Stomach (tissue), 4 donors: Measurements from ENCODE around the gene MAGI2.

Experiments used
- POLR2A ChIP-seq, 4 donors: fragments of 450-650 bp; IDR thresholded peaks; one replicate each; pipeline ENCODE4 v1.6.1; 2016; ENCODE audit warnings: antibody characterized with exemption in 4 of 4, control low read depth in 2 of 4, mild to moderate bottlenecking in 1 of 4, moderate library complexity in 1 of 4
- TF ChIP-seq, protein P1 (sequence below), 7 experiments: fragments of 450-650 bp in 4 of 7; fragments of 200-600 bp in 3 of 7; sonication (generic) in 3 of 7; IDR thresholded peaks; one replicate each; pipeline ENCODE4 v1.5.1; 2016 to 2019; ENCODE audit warnings: antibody characterized with exemption in 7 of 7, control low read depth in 2 of 7, mild to moderate bottlenecking in 1 of 7

DNA sequence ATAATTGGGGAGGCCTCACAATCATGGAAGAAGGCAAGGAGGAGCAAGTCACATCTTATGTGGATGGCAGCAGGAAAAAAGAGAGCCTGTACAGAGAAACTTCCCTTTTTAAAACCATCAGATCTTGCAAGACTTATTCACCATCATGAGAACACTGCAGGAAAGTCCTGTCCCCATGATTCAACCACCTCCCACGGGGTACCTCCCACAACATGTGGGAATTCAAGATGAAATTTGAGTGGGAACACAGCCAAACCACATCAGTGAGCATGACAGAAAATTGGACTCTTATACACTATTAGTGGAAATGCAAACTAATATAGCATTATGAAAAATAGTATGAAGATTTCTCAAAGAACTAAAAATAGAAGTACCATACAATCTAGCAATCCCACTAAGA lies 271.2 kb downstream of the MAGI2 start:
- no peak for TF ChIP-seq POLR2A (IDR thresholded peaks at IDR 0.05)
- TF ChIP-seq, protein P1, sequence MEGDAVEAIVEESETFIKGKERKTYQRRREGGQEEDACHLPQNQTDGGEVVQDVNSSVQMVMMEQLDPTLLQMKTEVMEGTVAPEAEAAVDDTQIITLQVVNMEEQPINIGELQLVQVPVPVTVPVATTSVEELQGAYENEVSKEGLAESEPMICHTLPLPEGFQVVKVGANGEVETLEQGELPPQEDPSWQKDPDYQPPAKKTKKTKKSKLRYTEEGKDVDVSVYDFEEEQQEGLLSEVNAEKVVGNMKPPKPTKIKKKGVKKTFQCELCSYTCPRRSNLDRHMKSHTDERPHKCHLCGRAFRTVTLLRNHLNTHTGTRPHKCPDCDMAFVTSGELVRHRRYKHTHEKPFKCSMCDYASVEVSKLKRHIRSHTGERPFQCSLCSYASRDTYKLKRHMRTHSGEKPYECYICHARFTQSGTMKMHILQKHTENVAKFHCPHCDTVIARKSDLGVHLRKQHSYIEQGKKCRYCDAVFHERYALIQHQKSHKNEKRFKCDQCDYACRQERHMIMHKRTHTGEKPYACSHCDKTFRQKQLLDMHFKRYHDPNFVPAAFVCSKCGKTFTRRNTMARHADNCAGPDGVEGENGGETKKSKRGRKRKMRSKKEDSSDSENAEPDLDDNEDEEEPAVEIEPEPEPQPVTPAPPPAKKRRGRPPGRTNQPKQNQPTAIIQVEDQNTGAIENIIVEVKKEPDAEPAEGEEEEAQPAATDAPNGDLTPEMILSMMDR (IDR thresholded peaks at IDR 0.05), result no peak
